Right renal pelvis (tissue), 4 donors: ENCODE measurements around the gene FUOM. TPM values are rescaled to one million over a fixed set of nuclear protein-coding genes. Genes with fewer than 3 reads are reported as not detected.
A peak's percentile ranks its signal among the peaks of the same experiment; 100 is the strongest.
"Not testable (repeated sequence)": the region's sequence is repeated elsewhere in the genome, so short reads cannot be mapped to it uniquely, and the experiment has no call there.

ENCODE experiments used
- DNase-seq, 4 donors: peaks; one replicate each; pipeline ENCODE4 v3.0.0-alpha.2; 2013; ENCODE audit warnings: low read depth in 4 of 4, low spot score in 3 of 4, missing footprints in 1 of 4
- polyA plus RNA-seq, 4 donors: library from polyadenylated mRNA; unstranded; fragments of 120-200 nt; gene quantifications; one replicate each; pipeline ENCODE4 v1.2.1, GENCODE V29; 2013; ENCODE audit not compliant: insufficient read length in 4 of 4

FUOM gene
- polyA plus RNA-seq, 4 donors: 14.7 to 28.7 (median 18.1) TPM

- DNase-seq: no peak
Measured at GRCh38 chr10:133336118-133336576, 21.7 kb downstream of the FUOM start.

GRCh38 chr10:133335246-133336117 lies 22.3 kb downstream of the FUOM start:
- peak in 1 of 4 donors; percentile 42 for DNase-seq

- DNase-seq: no peak
Measured at GRCh38 chr10:133334503-133335245, 23.1 kb downstream of the FUOM start.

GRCh38 chr10:133332936-133333699 lies 24.7 kb downstream of the FUOM start:
- DNase-seq: no peak

GRCh38 chr10:133329491-133330202 lies 28.2 kb downstream of the FUOM start:
- DNase-seq: peak; percentile 73 to 89 (median 76)

GRCh38 chr10:133328358-133329343 lies 29.2 kb downstream of the FUOM start:
- no peak for DNase-seq

GRCh38 chr10:133327651-133328357 lies 30.0 kb downstream of the FUOM start:
- no peak for DNase-seq

- no peak for DNase-seq
Measured at GRCh38 chr10:133326745-133327650, 30.8 kb downstream of the FUOM start.

- DNase-seq: no peak
Measured at GRCh38 chr10:133326223-133326551, 31.6 kb downstream of the FUOM start.

- no peak for DNase-seq
Measured at GRCh38 chr10:133325440-133326222, 32.2 kb downstream of the FUOM start.

- DNase-seq: no peak
Measured at GRCh38 chr10:133324857-133325260, 33.0 kb downstream of the FUOM start.

GRCh38 chr10:133324198-133324792 lies 33.5 kb downstream of the FUOM start:
- no peak for DNase-seq

- not testable (repeated sequence) for DNase-seq
Measured at GRCh38 chr10:133322064-133322709, 35.6 kb downstream of the FUOM start.

GRCh38 chr10:133320852-133321422 lies 36.9 kb downstream of the FUOM start:
- DNase-seq: not testable (repeated sequence)

GRCh38 chr10:133318494-133319127 lies 39.2 kb downstream of the FUOM start:
- DNase-seq: peak in 2 of 4 donors; percentile 36 to 40
